ENCODE data around the gene MMAA.

Gene MMAA

GRCh38 chr4:145602129-145602760 is 16.9 kb upstream of the MMAA start:
- no peak for DNase-seq (ENCODE audit: low read depth)
- TF ChIP-seq CTCF (conservative IDR thresholded peaks at IDR 0.05; ENCODE audit: control insufficient read depth, insufficient read depth, low read depth, low read length), result no peak

DNA sequence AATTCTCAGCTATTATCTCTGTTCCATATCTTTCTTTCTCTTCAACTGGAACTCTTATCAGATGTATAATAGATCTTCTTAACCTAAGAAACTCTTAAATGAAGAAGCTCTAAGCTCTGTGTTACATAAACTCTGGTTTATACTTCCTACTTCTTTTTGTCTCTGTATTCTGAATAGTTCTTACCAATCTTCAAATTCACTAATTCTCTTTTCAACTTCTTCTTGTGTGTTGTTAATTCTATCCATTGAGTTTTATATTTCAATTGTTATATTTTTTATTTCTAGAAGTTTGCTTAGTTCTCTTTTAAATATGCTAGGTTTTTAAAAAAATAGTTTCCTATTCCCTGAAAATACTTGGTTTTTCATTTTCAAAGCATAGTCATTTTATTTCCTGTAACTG is 13.2 kb upstream of the MMAA start:
- no peak for DNase-seq (ENCODE audit: low read depth)
- no peak for TF ChIP-seq CTCF (conservative IDR thresholded peaks at IDR 0.05; ENCODE audit: control insufficient read depth, insufficient read depth, low read depth, low read length)
- no peak overlapping the region for H3K4me3 ChIP-seq (ENCODE audit: control insufficient read depth, low read depth, low read length)

More at GRCh38 chr4:145602129-145602760, 16.9 kb upstream of the MMAA start:
- no peak overlapping the region for H3K4me3 ChIP-seq (ENCODE audit: control insufficient read depth, low read depth, low read length)

DNA sequence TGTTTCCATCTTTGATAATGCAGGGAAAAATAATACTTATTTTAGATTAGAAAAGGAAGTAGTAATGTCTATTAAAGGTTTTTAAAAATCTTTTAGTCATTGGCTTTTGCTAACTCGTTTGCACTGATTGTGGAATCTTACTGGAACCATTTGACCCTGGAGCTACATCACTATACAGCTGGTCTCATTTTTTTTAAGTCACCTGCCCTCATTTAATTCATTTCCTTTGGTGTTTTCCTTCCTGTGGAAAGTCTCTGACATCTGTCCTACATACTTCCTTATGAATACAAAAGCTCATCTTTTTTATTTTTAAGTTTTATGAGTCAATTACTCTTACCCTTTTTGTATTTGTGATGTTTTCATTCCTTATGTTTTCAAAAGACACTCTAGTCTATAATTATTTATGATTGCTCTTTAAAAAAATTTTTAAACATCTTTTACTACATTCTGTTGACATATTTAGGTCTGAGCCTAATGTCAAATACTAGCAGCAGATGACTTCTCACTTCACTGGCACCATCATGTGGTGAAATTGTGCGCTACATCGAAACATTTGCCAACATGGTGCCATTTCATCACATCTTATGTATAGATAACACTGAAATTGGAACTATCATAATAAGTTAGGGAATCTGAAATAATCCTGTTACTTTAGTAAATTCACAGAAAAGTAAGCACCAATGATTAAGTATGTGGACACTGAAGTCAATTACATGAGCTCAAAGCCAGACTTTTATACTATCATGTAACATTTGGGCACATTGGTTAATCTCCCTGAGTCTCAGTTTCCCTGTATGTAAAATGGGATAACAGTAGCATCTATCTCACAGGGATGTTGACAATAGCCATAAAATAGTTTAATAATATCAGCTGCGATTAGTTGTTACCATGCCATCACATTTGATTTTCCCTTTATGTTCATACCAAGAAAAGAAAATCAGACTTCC is 9.4 kb upstream of the MMAA start:
- H3K4me3 ChIP-seq (ENCODE audit: control insufficient read depth, low read depth, low read length), result no peak overlapping the region
- peak; percentile 77 for DNase-seq (ENCODE audit: low read depth)
- TF ChIP-seq CTCF (conservative IDR thresholded peaks at IDR 0.05; ENCODE audit: control insufficient read depth, insufficient read depth, low read depth, low read length), result peak; percentile 85

GRCh38 chr4:145613566-145614232 is 5.5 kb upstream of the MMAA start:
- no peak for DNase-seq (ENCODE audit: low read depth)
- no peak overlapping the region for H3K4me3 ChIP-seq (ENCODE audit: control insufficient read depth, low read depth, low read length)
- no peak for TF ChIP-seq CTCF (conservative IDR thresholded peaks at IDR 0.05; ENCODE audit: control insufficient read depth, insufficient read depth, low read depth, low read length)

- no peak for TF ChIP-seq CTCF (conservative IDR thresholded peaks at IDR 0.05; ENCODE audit: control insufficient read depth, insufficient read depth, low read depth, low read length)
- DNase-seq (ENCODE audit: low read depth), result no peak
- H3K4me3 ChIP-seq (ENCODE audit: control insufficient read depth, low read depth, low read length), result no peak overlapping the region
These were observed 5.0 kb upstream of the MMAA start for GRCh38 chr4:145614233-145614610.

- peak; percentile 23 for DNase-seq (ENCODE audit: low read depth)
- TF ChIP-seq CTCF (conservative IDR thresholded peaks at IDR 0.05; ENCODE audit: control insufficient read depth, insufficient read depth, low read depth, low read length), result no peak
- H3K4me3 ChIP-seq (ENCODE audit: control insufficient read depth, low read depth, low read length), result peak overlapping the region; percentile 90
These were observed 814 bp upstream of the MMAA start for GRCh38 chr4:145618210-145618931.

Measured in fibroblast of mammary gland (primary cell).